NCI-H2029 (cell line): ENCODE data around the gene LENEP.

Experiments
- DNase-seq: peaks from one replicate; lab custom pipeline; 2025; lab: John Stamatoyannopoulos, UW

The LENEP gene

GRCh38 chr1:155029513-155030242, 36.3 kb downstream of the LENEP start:
- no peak for DNase-seq

- DNase-seq = no peak
Observed at GRCh38 chr1:155030243-155030795, 36.9 kb downstream of the LENEP start.

- DNase-seq = no peak
Observed at GRCh38 chr1:155030899-155031298, 37.5 kb downstream of the LENEP start.

- DNase-seq = no peak
Observed at GRCh38 chr1:155032886-155033285, 39.5 kb downstream of the LENEP start.

GRCh38 chr1:155033524-155033923, 40.1 kb downstream of the LENEP start, which contains the start of the genes DCST1 and DCST2:
Gene DCST1 (plus strand): TSS chr1:155033824. CDS start chr1:155034037, 213 bp downstream.
Gene DCST2 (minus strand): TSS chr1:155033781. CDS start chr1:155033701, 80 bp downstream.
- no peak for DNase-seq

GRCh38 chr1:155034318-155035208, 41.2 kb downstream of the LENEP start:
- no peak for DNase-seq

- DNase-seq = no peak
Observed at GRCh38 chr1:155035936-155036335, 42.5 kb downstream of the LENEP start.

GRCh38 chr1:155037043-155037442, 43.7 kb downstream of the LENEP start:
- DNase-seq = peak; percentile 25

GRCh38 chr1:155037851-155038441, 44.6 kb downstream of the LENEP start:
- no peak for DNase-seq

GRCh38 chr1:155038602-155039307, 45.4 kb downstream of the LENEP start:
- DNase-seq = no peak

- no peak for DNase-seq
Observed at GRCh38 chr1:155039308-155039669, 45.9 kb downstream of the LENEP start.

GRCh38 chr1:155040358-155041093, 47.1 kb downstream of the LENEP start:
- DNase-seq = no peak

- DNase-seq = no peak
Observed at GRCh38 chr1:155042789-155043188, 49.4 kb downstream of the LENEP start.

- no peak for DNase-seq
Observed at GRCh38 chr1:155043301-155043702, 49.9 kb downstream of the LENEP start.

- DNase-seq = no peak
Observed at GRCh38 chr1:155043793-155044192, 50.4 kb downstream of the LENEP start.
